ENCODE results near the gene FBXO17. TPM values are rescaled to one million over a fixed set of nuclear protein-coding genes. Genes with fewer than 3 reads are reported as not detected.

The FBXO17 gene
- total and polyA plus RNA-seq, 2 of the 13 experiments (the other 11 are each of a cell fraction or from before 2014, with no cell fraction given) = 22.1 to 58.7 TPM

DNA sequence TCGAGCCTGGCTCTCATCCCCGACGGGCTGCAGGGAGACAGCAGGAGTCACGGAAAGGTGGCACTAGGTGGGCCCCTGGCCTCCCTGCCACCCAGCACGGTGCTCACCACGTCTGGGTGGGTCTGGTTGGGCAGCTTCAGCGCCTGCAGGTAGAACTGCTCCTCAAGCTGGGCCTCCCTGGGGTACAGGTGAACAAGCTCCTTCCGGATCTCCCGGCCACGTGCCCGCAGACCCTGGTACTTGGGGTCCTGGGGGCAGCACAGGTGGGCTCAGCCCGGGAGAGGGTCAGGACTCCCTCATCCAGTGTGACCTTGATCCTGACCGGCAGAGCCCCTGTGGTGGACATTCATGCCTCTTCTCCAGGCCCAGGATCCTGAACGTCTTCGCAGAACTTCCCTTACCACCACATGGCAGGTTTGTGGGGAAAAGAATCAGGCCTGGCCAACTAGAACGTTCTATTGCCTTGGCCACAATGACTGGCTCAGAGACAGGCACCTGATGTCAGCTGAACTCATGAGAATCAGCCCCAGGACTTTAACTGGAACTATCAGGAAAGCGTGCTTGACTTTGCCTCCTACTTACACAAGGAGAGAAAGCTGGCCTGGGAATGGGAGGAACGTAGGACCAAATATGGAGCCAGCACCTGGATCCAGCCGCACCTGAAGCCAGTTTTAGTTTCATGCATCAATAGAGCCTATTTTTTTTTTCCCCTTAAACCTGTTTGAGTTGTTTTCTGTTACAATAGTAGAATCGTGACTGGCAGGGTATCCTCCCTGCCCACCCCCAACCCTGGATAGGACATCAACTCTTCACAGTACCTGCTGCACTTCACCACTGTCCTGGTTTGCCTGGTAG, 53.9 kb downstream of the FBXO17 start:
- H3K4me3 ChIP-seq (replicated peaks in 1 of 3; ENCODE audit: insufficient read depth in 1 of 3, low read depth in 2 of 3, low read length in 3 of 3) = no peak overlapping the region
- ATAC-seq (no peak), FAIRE-seq (no peak), DNase-seq (ENCODE audit: low spot score) (no peak)
- in situ Hi-C loops (cut with HindIII; ENCODE audit: extremely low pct_ligation_motif_present, low pct_unique_long_range_greater_than_20kb) (loop anchor here (25.0 kb wide), 1 partner anchor 184 kb away; the partner anchor contains the start of gene CAPN12), intact Hi-C loops (cut with micrococcal nuclease; ENCODE audit: unreplicated experiment) (no loop called here)
- H4K20me1 ChIP-seq (ENCODE audit: insufficient read depth, low read length) = no peaks in the 10 kb centered on the region
- H2AFZ ChIP-seq (ENCODE audit: low read length) = no peak overlapping the region
- WGBS (ENCODE audit: low lambda C conversion rate) = 97% methylated on average over 11 of the region's 20 CpGs
- no peak overlapping the region for H3K9ac ChIP-seq (ENCODE audit: insufficient read depth, low read depth, low read length)
- ChIA-PET CTCF (ENCODE audit: low intra/inter-chr PET ratio, low total read pairs) (no interaction called here), POLR2A (no interaction called here)
- BruUV-seq (replicated peaks) = no TSS peak
- H3K27ac ChIP-seq (ENCODE audit: extremely low read length, insufficient read depth, low read length) = no peak overlapping the region
- H3K4me2 ChIP-seq (ENCODE audit: low read depth, low read length) = no peak overlapping the region
- H3K4me1 ChIP-seq (ENCODE audit: insufficient read depth, low read length) = peaks cover 12% of the 10 kb centered on the region
- no peaks in the 10 kb centered on the region for H3K27me3 ChIP-seq (ENCODE audit: control insufficient read depth in 1 of 2, insufficient read depth in 2 of 2, low read length in 2 of 2)
- H3K79me2 ChIP-seq (ENCODE audit: insufficient read depth, low read length) = no peaks in the 10 kb centered on the region
- H3K9me3 ChIP-seq (ENCODE audit: low read length) = no peaks in the 10 kb centered on the region
- peaks cover 15 to 37% of the 10 kb centered on the region in 2 experiments for H3K36me3 ChIP-seq (replicated peaks in 1 of 2; ENCODE audit: control insufficient read depth in 1 of 2, insufficient read depth in 2 of 2, low read length in 2 of 2)
- TF ChIP-seq MAFK (conservative IDR thresholded peaks at IDR 0.05 in 1 of 2, IDR thresholded peaks at IDR 0.05 in 1 of 2; ENCODE audit: low read length in 2 of 2) = no peak
- no peak for TF ChIP-seq ZNF75D (CRISPR knock-in tag; IDR thresholded peaks at IDR 0.05; ENCODE audit: borderline replicate concordance)
- peak; percentile 39 for TF ChIP-seq RBM22 (optimal IDR thresholded peaks at IDR 0.05; ENCODE audit: low read length)
- no peak for TF ChIP-seq PRPF4 (IDR thresholded peaks at IDR 0.05; ENCODE audit: low read depth, low read length, poor library complexity, severe bottlenecking)
- no peak for TF ChIP-seq ZNF768 (CRISPR knock-in tag; IDR thresholded peaks at IDR 0.05)
- TF ChIP-seq, protein P1, sequence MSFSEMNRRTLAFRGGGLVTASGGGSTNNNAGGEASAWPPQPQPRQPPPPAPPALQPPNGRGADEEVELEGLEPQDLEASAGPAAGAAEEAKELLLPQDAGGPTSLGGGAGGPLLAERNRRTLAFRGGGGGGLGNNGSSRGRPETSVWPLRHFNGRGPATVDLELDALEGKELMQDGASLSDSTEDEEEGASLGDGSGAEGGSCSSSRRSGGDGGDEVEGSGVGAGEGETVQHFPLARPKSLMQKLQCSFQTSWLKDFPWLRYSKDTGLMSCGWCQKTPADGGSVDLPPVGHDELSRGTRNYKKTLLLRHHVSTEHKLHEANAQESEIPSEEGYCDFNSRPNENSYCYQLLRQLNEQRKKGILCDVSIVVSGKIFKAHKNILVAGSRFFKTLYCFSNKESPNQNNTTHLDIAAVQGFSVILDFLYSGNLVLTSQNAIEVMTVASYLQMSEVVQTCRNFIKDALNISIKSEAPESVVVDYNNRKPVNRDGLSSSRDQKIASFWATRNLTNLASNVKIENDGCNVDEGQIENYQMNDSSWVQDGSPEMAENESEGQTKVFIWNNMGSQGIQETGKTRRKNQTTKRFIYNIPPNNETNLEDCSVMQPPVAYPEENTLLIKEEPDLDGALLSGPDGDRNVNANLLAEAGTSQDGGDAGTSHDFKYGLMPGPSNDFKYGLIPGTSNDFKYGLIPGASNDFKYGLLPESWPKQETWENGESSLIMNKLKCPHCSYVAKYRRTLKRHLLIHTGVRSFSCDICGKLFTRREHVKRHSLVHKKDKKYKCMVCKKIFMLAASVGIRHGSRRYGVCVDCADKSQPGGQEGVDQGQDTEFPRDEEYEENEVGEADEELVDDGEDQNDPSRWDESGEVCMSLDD (CRISPR knock-in tag; IDR thresholded peaks at IDR 0.05; ENCODE audit: borderline replicate concordance) = no peak
- no peak for TF ChIP-seq ZNF629 (CRISPR knock-in tag; conservative IDR thresholded peaks at IDR 0.05)
- TF ChIP-seq PHB2 (IDR thresholded peaks at IDR 0.05; ENCODE audit: partially characterized antibody) = no peak
- TF ChIP-seq, protein P2, sequence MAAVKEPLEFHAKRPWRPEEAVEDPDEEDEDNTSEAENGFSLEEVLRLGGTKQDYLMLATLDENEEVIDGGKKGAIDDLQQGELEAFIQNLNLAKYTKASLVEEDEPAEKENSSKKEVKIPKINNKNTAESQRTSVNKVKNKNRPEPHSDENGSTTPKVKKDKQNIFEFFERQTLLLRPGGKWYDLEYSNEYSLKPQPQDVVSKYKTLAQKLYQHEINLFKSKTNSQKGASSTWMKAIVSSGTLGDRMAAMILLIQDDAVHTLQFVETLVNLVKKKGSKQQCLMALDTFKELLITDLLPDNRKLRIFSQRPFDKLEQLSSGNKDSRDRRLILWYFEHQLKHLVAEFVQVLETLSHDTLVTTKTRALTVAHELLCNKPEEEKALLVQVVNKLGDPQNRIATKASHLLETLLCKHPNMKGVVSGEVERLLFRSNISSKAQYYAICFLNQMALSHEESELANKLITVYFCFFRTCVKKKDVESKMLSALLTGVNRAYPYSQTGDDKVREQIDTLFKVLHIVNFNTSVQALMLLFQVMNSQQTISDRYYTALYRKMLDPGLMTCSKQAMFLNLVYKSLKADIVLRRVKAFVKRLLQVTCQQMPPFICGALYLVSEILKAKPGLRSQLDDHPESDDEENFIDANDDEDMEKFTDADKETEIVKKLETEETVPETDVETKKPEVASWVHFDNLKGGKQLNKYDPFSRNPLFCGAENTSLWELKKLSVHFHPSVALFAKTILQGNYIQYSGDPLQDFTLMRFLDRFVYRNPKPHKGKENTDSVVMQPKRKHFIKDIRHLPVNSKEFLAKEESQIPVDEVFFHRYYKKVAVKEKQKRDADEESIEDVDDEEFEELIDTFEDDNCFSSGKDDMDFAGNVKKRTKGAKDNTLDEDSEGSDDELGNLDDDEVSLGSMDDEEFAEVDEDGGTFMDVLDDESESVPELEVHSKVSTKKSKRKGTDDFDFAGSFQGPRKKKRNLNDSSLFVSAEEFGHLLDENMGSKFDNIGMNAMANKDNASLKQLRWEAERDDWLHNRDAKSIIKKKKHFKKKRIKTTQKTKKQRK (IDR thresholded peaks at IDR 0.05; ENCODE audit: low read length) = no peak
- peak; percentile 77 for TF ChIP-seq AGO2 (optimal IDR thresholded peaks at IDR 0.05; ENCODE audit: low read depth, low read length)
- no peak for TF ChIP-seq ZBTB38 (CRISPR knock-in tag; IDR thresholded peaks at IDR 0.05)
- TF ChIP-seq, protein P3, sequence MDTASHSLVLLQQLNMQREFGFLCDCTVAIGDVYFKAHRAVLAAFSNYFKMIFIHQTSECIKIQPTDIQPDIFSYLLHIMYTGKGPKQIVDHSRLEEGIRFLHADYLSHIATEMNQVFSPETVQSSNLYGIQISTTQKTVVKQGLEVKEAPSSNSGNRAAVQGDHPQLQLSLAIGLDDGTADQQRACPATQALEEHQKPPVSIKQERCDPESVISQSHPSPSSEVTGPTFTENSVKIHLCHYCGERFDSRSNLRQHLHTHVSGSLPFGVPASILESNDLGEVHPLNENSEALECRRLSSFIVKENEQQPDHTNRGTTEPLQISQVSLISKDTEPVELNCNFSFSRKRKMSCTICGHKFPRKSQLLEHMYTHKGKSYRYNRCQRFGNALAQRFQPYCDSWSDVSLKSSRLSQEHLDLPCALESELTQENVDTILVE (CRISPR knock-in tag; IDR thresholded peaks at IDR 0.05) = no peak
- no peak for TF ChIP-seq ZNF335 (CRISPR knock-in tag; IDR thresholded peaks at IDR 0.05)
- peak; percentile 99 for TF ChIP-seq ZNF329 (CRISPR knock-in tag; IDR thresholded peaks at IDR 0.05; ENCODE audit: low read depth)
- 0 out of 2 replicates have a peak, but pooled peaks have one; percentile 37 for TF ChIP-seq RBFOX2 (IDR thresholded peaks at IDR 0.05; ENCODE audit: low read depth, low read length)
